IMR-90 (cell line): Measurements from ENCODE around the gene DLK2. TPM values are rescaled to one million over a fixed set of nuclear protein-coding genes. Genes with fewer than 3 reads are reported as not detected.

Experiments
- ATAC-seq: fragments of 200-7000 bp; cut with Tn5 transposase; 2 replicates; pipeline ENCODE4 v1.9.1; 2020; ENCODE audit warnings: low read depth, mild to moderate bottlenecking, moderate library complexity
- BruUV-seq: library from RNA; stranded (reverse); fragments of 400-500 nt; replicated peaks from 2 replicates; lab custom pipeline; 2021; lab: Mats Ljungman, UMichigan
- CTCF ChIA-PET: fragments of 300-600 bp; formaldehyde crosslinking; extraction: SDS; loops from one replicate; lab custom pipeline; 2021; ENCODE audit warnings: antibody characterized with exemption; lab: Yijun Ruan, JAX
- POLR2A ChIA-PET: fragments of 300-600 bp; sonication (Branson Sonifier 250); formaldehyde crosslinking; loops from one replicate; lab custom pipeline; 2022; ENCODE audit warnings: antibody characterized with exemption; ENCODE audit not compliant: unreplicated experiment; lab: Charles Lee
- DNase-seq: peaks from one replicate; pipeline ENCODE4 v3.0.0; 2013
- H2AFZ ChIP-seq: replicated peaks from 2 replicates; pipeline ENCODE3; 2013; ENCODE audit warnings: low read length, mild to moderate bottlenecking; ENCODE audit not compliant: poor library complexity
- H2AK5ac ChIP-seq: 2 replicates; pipeline ENCODE4 v1.6.1; 2013; ENCODE audit warnings: low read depth, low read length, inconsistent platforms
- H2AK9ac ChIP-seq: replicated peaks from 2 replicates; pipeline ENCODE3; 2013; ENCODE audit warnings: mild to moderate bottlenecking, low read depth, low read length, moderate library complexity; ENCODE audit not compliant: poor library complexity
- H2BK120ac ChIP-seq: 2 replicates; pipeline ENCODE4 v1.6.1; 2013; ENCODE audit warnings: low read depth, low read length, inconsistent platforms
- H2BK15ac ChIP-seq: 3 replicates; pipeline ENCODE4 v1.6.1; 2013; ENCODE audit warnings: low read depth, low read length, inconsistent platforms
- H2BK20ac ChIP-seq: 2 replicates; pipeline ENCODE4 v1.6.1; 2013; ENCODE audit warnings: low read depth, mild to moderate bottlenecking, inconsistent platforms, low read length, moderate library complexity
- H2BK5ac ChIP-seq: 2 replicates; pipeline ENCODE4 v1.6.1; 2013; ENCODE audit warnings: mild to moderate bottlenecking, low read depth, low read length, inconsistent platforms; ENCODE audit not compliant: poor library complexity, severe bottlenecking
- H3K14ac ChIP-seq: replicated peaks from 2 replicates; pipeline ENCODE4 v1.6.1; 2013; ENCODE audit warnings: low read depth, low read length, inconsistent platforms
- H3K18ac ChIP-seq: 2 replicates; pipeline ENCODE4 v1.6.1; 2013; ENCODE audit warnings: low read depth, low read length, control low read depth
- H3K23ac ChIP-seq: 2 replicates; pipeline ENCODE4 v1.6.1; 2013; ENCODE audit warnings: low read depth, low read length, inconsistent platforms
- H3K27ac ChIP-seq: 2 replicates; pipeline ENCODE4 v1.5.1; 2013; ENCODE audit warnings: mild to moderate bottlenecking, control low read depth, low read length; ENCODE audit not compliant: insufficient read depth
- H3K27me3 ChIP-seq: 2 replicates; pipeline ENCODE4 v1.6.1; 2013; ENCODE audit warnings: low read length; ENCODE audit not compliant: control insufficient read depth, insufficient read depth
- H3K36me3 ChIP-seq: 2 replicates; pipeline ENCODE4 v1.6.1; 2013; ENCODE audit warnings: low read length, mixed read lengths; ENCODE audit not compliant: control insufficient read depth, insufficient read depth
- H3K4ac ChIP-seq: 2 replicates; pipeline ENCODE4 v1.6.1; 2013; ENCODE audit warnings: low read depth, low read length, inconsistent platforms
- H3K4me1 ChIP-seq: 2 replicates; pipeline ENCODE4 v1.6.1; 2013; ENCODE audit warnings: low read length, mixed read lengths; ENCODE audit not compliant: control insufficient read depth, insufficient read depth
- H3K4me2 ChIP-seq: 2 replicates; pipeline ENCODE4 v1.6.1; 2013; ENCODE audit warnings: low read depth, mild to moderate bottlenecking, control low read depth, low read length, moderate library complexity
- H3K4me3 ChIP-seq: 2 replicates; pipeline ENCODE4 v1.5.1; 2013; ENCODE audit warnings: low read depth, mild to moderate bottlenecking, control low read depth, low read length, moderate library complexity; ENCODE audit not compliant: insufficient read depth
- H3K56ac ChIP-seq: 2 replicates; pipeline ENCODE4 v1.6.1; 2013; ENCODE audit warnings: low read length, inconsistent platforms; ENCODE audit not compliant: insufficient read depth; ENCODE audit errors: extremely low read depth
- H3K79me1 ChIP-seq, 2 experiments: 2 replicates each; pipeline ENCODE4 v1.6.1; 2013; ENCODE audit warnings: low read length in 2 of 2, inconsistent platforms in 1 of 2, low read depth in 1 of 2
- H3K9ac ChIP-seq: 2 replicates; pipeline ENCODE4 v1.6.1; 2013; ENCODE audit warnings: low read depth, low read length, control low read depth
- H3K9me1 ChIP-seq: 2 replicates; pipeline ENCODE4 v1.6.1; 2013; ENCODE audit warnings: low read length, inconsistent platforms; ENCODE audit not compliant: insufficient read depth
- H3K9me3 ChIP-seq: 2 replicates; pipeline ENCODE4 v1.6.1; 2013; ENCODE audit warnings: low read length; ENCODE audit not compliant: control insufficient read depth, insufficient read depth
- H4K20me1 ChIP-seq: 2 replicates; pipeline ENCODE4 v1.6.1; 2013; ENCODE audit warnings: low read length, inconsistent platforms; ENCODE audit not compliant: insufficient read depth
- H4K5ac ChIP-seq: 2 replicates; pipeline ENCODE4 v1.6.1; 2013; ENCODE audit warnings: mild to moderate bottlenecking, low read depth, low read length, control low read depth
- H4K8ac ChIP-seq, 2 experiments: 2 replicates each; pipeline ENCODE4 v1.6.1; 2013; ENCODE audit warnings: low read depth in 2 of 2, low read length in 2 of 2, control low read depth in 1 of 2, inconsistent platforms in 1 of 2
- H4K91ac ChIP-seq: 2 replicates; pipeline ENCODE4 v1.6.1; 2013; ENCODE audit warnings: low read depth, low read length, inconsistent platforms; ENCODE audit not compliant: insufficient read depth
- BHLHE40 ChIP-seq: fragments of 150-350 bp; IDR thresholded peaks from 2 replicates; pipeline ENCODE4 v1.6.1; 2016; ENCODE audit warnings: mild to moderate bottlenecking, low read depth, low read length
- CEBPB ChIP-seq: IDR thresholded peaks from 2 replicates; pipeline ENCODE4 v1.6.1; 2012; ENCODE audit warnings: low read depth, low read length, improper control_type of control experiment
- CHD1 ChIP-seq: IDR thresholded peaks from 2 replicates; pipeline ENCODE4 v1.6.1; 2012; ENCODE audit warnings: low read depth, low read length, improper control_type of control experiment
- FOS ChIP-seq: fragments of 150-350 bp; IDR thresholded peaks from 2 replicates; pipeline ENCODE4 v1.6.1; 2016; ENCODE audit warnings: low read depth, low read length
- MAFK ChIP-seq: IDR thresholded peaks from 2 replicates; pipeline ENCODE4 v1.6.1; 2012; ENCODE audit warnings: low read depth, low read length, improper control_type of control experiment
- NFE2L2 ChIP-seq: fragments of 150-350 bp; IDR thresholded peaks from 2 replicates; pipeline ENCODE4 v1.6.1; 2016; ENCODE audit warnings: low read depth, mild to moderate bottlenecking, low read length
- POLR2A ChIP-seq: IDR thresholded peaks from 2 replicates; pipeline ENCODE4 v1.6.1; 2012; ENCODE audit warnings: mild to moderate bottlenecking, low read depth, low read length
- RAD21 ChIP-seq: IDR thresholded peaks from 2 replicates; pipeline ENCODE4 v1.6.1; 2012; ENCODE audit warnings: low read length, improper control_type of control experiment
- RCOR1 ChIP-seq: IDR thresholded peaks from 2 replicates; pipeline ENCODE4 v1.6.1; 2012; ENCODE audit warnings: mild to moderate bottlenecking, low read length, improper control_type of control experiment; ENCODE audit not compliant: insufficient replicate concordance
- RFX5 ChIP-seq: IDR thresholded peaks from 2 replicates; pipeline ENCODE4 v1.8.0; 2012; ENCODE audit warnings: low read depth, mild to moderate bottlenecking, low read length, moderate library complexity
- SMC3 ChIP-seq: fragments of 150-350 bp; IDR thresholded peaks from 2 replicates; pipeline ENCODE4 v1.6.1; 2016; ENCODE audit warnings: low read depth, mild to moderate bottlenecking, antibody characterized with exemption, low read length, moderate library complexity
- WGBS, 2 experiments: methylation state at CpG; one replicate each; pipeline versions ENCODE4 v1.1.5 to v1.1.7; 2013; ENCODE audit warnings: missing lambda C conversion rate in 2 of 2; ENCODE audit not compliant: insufficient read length in 1 of 2; ENCODE audit errors: extremely low coverage in 2 of 2; 5-methylcytosine and 5-hydroxymethylcytosine counted together
- dilution Hi-C: fragments of 300-500 bp; cut with HindIII; formaldehyde crosslinking; loops from one replicate; pipeline ENCODE4 v1.14.3; 2018; ENCODE audit warnings: low sequenced_read_pairs; ENCODE audit not compliant: unreplicated experiment
- in situ Hi-C: fragments of 300-500 bp; cut with MboI; formaldehyde crosslinking; loops from 3 replicates; pipeline ENCODE4 v1.14.3; 2019; ENCODE audit warnings: low sequenced_read_pairs, inconsistent platforms, mixed read lengths
- intact Hi-C: fragments of 100-400 bp; cut with micrococcal nuclease; formaldehyde crosslinking; loops from 2 replicates; pipeline ENCODE4 v1.10.0; 2022
- polyA plus RNA-seq, 3 experiments: library from polyadenylated mRNA; depleted of rRNA; stranded (reverse); fragments of >200 nt; gene quantifications; 2 replicates each; pipeline ENCODE4 v1.2.3, GENCODE V29; 2012; ENCODE audit warnings: low replicate concordance in 1 of 3
- total RNA-seq: library from RNA; depleted of rRNA; stranded (reverse); fragments of >200 nt; gene quantifications from 2 replicates; pipeline ENCODE4 v1.2.3, GENCODE V29; 2012
- TF ChIP-seq, protein P1 (sequence below): conservative IDR thresholded peaks from 2 replicates; pipeline ENCODE4 v1.5.1; 2012; ENCODE audit warnings: mild to moderate bottlenecking, low read depth, low read length, improper control_type of control experiment
- TF ChIP-seq, protein P2 (sequence below): fragments of 150-350 bp; IDR thresholded peaks from 2 replicates; pipeline ENCODE4 v1.6.1; 2017; ENCODE audit warnings: mild to moderate bottlenecking, antibody characterized with exemption, low read length, low read depth
- TF ChIP-seq, protein P3 (sequence below): fragments of 150-350 bp; IDR thresholded peaks from 2 replicates; pipeline ENCODE4 v1.6.1; 2016; ENCODE audit warnings: low read depth, mild to moderate bottlenecking, low read length, moderate library complexity, borderline replicate concordance

Gene DLK2
- total and polyA plus RNA-seq, 2 of the 4 experiments (the other 2 are of a cell fraction), result 0.90 to 2.8 TPM

GRCh38 chr6:43444036-43444435 lies 11.3 kb downstream of the DLK2 start:
- intact Hi-C loops, result no loop called here
- Histone ChIP-seq H4K8ac (no peak overlapping the region), H3K9me1 (peaks cover 4% of the 10 kb centered on the region; the same call in 1 of the 2 replicates), H3K14ac (no peak overlapping the region), H3K4ac (no peak overlapping the region), H3K18ac (no peak overlapping the region), H3K4me3 (no peak overlapping the region), H2AK9ac (no peak overlapping the region), H3K9ac (no peak overlapping the region), H4K5ac (no peak overlapping the region), H3K9me3 (no peaks in the 10 kb centered on the region), H3K27ac (no peak overlapping the region), H3K79me1 (no peaks in the 10 kb centered on the region), H3K4me2 (no peak overlapping the region), H4K91ac (no peak overlapping the region), H3K4me1 (no peaks in the 10 kb centered on the region), H3K56ac (no peak overlapping the region), H2BK5ac (no peak overlapping the region), H3K23ac (no peak overlapping the region), H2BK15ac (no peak overlapping the region), H4K20me1 (no peaks in the 10 kb centered on the region; the same call in 1 of the 2 replicates), H3K36me3 (peaks cover 50% of the 10 kb centered on the region), H2BK20ac (no peak overlapping the region), H2AK5ac (no peak overlapping the region), H2BK120ac (no peak overlapping the region), H2AFZ (no peak overlapping the region), H3K27me3 (no peaks in the 10 kb centered on the region)
- ChIA-PET CTCF (no interaction called here), POLR2A (no interaction called here)
- no peak for ATAC-seq
- TF ChIP-seq BHLHE40 (no peak), POLR2A (no peak), MAFK (no peak), CHD1 (no peak), RCOR1 (no peak), CEBPB (no peak), FOS (no peak), SMC3 (no peak), RFX5 (no peak), NFE2L2 (no peak), RAD21 (no peak)
- TF ChIP-seq, protein P1, sequence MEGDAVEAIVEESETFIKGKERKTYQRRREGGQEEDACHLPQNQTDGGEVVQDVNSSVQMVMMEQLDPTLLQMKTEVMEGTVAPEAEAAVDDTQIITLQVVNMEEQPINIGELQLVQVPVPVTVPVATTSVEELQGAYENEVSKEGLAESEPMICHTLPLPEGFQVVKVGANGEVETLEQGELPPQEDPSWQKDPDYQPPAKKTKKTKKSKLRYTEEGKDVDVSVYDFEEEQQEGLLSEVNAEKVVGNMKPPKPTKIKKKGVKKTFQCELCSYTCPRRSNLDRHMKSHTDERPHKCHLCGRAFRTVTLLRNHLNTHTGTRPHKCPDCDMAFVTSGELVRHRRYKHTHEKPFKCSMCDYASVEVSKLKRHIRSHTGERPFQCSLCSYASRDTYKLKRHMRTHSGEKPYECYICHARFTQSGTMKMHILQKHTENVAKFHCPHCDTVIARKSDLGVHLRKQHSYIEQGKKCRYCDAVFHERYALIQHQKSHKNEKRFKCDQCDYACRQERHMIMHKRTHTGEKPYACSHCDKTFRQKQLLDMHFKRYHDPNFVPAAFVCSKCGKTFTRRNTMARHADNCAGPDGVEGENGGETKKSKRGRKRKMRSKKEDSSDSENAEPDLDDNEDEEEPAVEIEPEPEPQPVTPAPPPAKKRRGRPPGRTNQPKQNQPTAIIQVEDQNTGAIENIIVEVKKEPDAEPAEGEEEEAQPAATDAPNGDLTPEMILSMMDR, result no peak
- TF ChIP-seq, protein P2, sequence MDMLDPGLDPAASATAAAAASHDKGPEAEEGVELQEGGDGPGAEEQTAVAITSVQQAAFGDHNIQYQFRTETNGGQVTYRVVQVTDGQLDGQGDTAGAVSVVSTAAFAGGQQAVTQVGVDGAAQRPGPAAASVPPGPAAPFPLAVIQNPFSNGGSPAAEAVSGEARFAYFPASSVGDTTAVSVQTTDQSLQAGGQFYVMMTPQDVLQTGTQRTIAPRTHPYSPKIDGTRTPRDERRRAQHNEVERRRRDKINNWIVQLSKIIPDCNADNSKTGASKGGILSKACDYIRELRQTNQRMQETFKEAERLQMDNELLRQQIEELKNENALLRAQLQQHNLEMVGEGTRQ, result no peak
- TF ChIP-seq, protein P3, sequence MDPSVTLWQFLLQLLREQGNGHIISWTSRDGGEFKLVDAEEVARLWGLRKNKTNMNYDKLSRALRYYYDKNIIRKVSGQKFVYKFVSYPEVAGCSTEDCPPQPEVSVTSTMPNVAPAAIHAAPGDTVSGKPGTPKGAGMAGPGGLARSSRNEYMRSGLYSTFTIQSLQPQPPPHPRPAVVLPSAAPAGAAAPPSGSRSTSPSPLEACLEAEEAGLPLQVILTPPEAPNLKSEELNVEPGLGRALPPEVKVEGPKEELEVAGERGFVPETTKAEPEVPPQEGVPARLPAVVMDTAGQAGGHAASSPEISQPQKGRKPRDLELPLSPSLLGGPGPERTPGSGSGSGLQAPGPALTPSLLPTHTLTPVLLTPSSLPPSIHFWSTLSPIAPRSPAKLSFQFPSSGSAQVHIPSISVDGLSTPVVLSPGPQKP, result no peak
- dilution Hi-C loops, result no loop called here
- 89% methylated on average over 6 of the region's 10 CpGs; no CpG with 5 or more reads in 1 of the 2 experiments for WGBS, 2 experiments
- in situ Hi-C loops, result loop anchor here (10.0 kb wide), 1 partner anchor 51 kb away; no protein-coding TSS in a partner anchor
- no peak for DNase-seq
- BruUV-seq, result no TSS peak
